Esophagus muscularis mucosa (tissue), 3 donors: ENCODE measurements around the gene ARL10.
A peak's percentile ranks its signal among the peaks of the same experiment; 100 is the strongest.

Experiments
- POLR2AphosphoS5 ChIP-seq, 2 donors: sonication (generic); formaldehyde crosslinking; IDR thresholded peaks; one replicate each; pipeline ENCODE4 v1.6.1; 2017; ENCODE audit warnings: antibody characterized with exemption in 2 of 2
- TF ChIP-seq, protein P1 (sequence below), 3 experiments: fragments of 200-600 bp in 2 of 3; fragments of 450-650 bp in 1 of 3; sonication (generic) in 2 of 3; IDR thresholded peaks; one replicate each; pipeline ENCODE4 v1.5.1; 2017 to 2019; ENCODE audit warnings: antibody characterized with exemption in 3 of 3, mild to moderate bottlenecking in 2 of 3, moderate library complexity in 1 of 3

DNA sequence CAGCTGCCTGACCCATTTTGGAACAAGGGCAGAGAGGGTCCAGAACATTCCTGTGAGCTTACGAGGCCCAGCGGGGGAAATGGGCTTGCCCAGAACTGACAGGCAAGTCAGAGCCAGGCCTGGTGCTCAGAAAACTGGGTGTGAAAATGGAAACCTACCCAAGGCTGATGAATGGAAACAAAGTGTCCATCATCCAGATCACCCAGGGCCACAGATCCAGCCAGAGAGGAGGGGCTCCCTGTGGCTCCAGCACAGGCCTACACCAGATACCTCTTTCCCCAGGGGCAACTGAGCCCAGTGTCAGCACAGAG is 47.9 kb downstream of the ARL10 start:
- TF ChIP-seq, protein P1, sequence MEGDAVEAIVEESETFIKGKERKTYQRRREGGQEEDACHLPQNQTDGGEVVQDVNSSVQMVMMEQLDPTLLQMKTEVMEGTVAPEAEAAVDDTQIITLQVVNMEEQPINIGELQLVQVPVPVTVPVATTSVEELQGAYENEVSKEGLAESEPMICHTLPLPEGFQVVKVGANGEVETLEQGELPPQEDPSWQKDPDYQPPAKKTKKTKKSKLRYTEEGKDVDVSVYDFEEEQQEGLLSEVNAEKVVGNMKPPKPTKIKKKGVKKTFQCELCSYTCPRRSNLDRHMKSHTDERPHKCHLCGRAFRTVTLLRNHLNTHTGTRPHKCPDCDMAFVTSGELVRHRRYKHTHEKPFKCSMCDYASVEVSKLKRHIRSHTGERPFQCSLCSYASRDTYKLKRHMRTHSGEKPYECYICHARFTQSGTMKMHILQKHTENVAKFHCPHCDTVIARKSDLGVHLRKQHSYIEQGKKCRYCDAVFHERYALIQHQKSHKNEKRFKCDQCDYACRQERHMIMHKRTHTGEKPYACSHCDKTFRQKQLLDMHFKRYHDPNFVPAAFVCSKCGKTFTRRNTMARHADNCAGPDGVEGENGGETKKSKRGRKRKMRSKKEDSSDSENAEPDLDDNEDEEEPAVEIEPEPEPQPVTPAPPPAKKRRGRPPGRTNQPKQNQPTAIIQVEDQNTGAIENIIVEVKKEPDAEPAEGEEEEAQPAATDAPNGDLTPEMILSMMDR (IDR thresholded peaks at IDR 0.05): no peak
- peak in 1 of 2 donors; percentile 45 for TF ChIP-seq POLR2AphosphoS5 (IDR thresholded peaks at IDR 0.05)
